Stimulated activated CD4-positive, alpha-beta T cell treated with anti-CD3 and anti-CD28 coated beads, Interleukin-2, amount 100 ng/mL, for 4 hours (primary cell): Measurements from ENCODE around the gene NFE2L1.
"Not testable (repeated sequence)": the region's sequence is repeated elsewhere in the genome, so short reads cannot be mapped to it uniquely, and the experiment has no call there.

Experiments
- DNase-seq: peaks from one replicate; pipeline ENCODE4 v3.0.0-alpha.2; 2020; ENCODE audit warnings: low read depth

The NFE2L1 gene

DNA sequence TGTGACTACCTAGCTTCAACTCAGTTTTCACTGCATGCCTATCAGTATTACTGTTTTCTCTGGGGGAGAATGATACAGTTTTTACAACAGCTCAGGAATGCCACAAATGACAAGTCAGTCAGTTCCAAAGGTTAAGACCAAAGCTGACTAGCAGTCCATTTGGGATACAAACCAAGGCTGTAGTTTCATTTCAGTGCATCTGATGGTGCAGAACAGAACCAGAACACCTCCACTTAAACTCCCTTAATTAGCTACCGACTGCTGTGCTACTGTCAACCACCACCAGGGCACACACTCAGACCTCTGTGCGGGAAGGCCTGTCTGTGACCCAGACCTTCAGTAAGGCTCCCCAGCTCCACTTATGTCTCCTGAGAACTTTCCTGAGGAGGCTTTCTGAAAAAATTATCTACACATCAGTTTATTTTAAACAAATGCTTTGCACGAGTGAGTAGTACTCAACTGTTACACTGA, 20.4 kb downstream of the NFE2L1 start:
- no peak for DNase-seq

DNA sequence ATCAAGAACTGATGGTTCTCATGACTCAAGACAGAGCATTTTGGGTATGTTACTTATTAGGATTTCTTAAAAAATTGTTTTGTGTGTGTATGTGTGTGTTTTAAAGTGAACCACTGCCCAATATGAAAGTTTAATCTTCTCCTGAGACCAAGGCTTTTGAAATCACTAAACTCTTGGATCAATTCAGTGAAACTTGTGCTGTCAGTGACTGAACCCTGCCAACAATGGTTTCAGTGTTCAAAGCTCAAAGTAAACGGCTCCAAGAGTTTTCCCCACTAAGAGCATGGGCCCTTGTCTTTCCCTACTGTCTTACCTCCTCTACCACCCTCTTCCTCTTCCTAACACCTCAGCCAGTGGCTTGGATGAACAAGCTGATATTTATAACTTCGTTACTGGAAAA, 22.0 kb downstream of the NFE2L1 start:
- no peak for DNase-seq

DNA sequence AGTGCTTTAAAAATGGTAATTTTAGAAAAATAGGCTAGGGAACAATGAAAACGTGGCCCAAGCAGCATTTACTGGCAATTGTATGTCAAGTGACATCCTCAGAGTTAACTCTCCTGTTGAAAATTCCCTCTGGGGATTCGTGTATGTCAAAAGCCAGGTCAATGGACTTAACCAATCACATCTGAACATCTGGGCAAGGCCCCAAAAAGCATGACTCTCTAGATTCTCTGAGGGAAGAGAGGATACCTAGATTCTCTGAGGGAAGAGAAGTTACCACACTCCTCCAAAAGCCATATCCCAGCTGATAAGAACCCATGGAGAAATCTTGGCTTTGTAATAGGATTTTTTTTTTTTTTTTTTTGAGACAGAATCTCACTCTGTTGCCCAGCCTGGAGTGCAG, 23.5 kb downstream of the NFE2L1 start:
- no peak for DNase-seq

DNA sequence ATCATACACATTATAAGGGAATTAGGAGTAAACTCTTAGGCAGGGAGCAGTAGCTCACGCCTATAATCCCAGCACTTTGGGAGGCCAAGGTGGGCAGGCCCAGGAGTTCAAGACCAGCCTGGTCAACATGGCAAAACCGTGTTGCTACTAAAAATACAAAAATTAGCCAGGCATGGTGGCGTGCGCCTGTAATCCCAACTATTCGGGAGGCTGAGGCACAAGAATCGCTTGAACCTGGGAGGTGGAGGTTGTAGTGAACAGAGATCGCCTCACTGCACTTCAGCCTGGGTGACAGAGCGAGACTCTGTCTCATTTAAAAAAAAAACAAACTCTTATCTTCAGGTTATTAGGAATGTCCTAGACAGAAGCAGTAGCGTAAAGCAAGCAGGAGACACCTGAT, 24.7 kb downstream of the NFE2L1 start:
- not testable (repeated sequence) for DNase-seq

DNA sequence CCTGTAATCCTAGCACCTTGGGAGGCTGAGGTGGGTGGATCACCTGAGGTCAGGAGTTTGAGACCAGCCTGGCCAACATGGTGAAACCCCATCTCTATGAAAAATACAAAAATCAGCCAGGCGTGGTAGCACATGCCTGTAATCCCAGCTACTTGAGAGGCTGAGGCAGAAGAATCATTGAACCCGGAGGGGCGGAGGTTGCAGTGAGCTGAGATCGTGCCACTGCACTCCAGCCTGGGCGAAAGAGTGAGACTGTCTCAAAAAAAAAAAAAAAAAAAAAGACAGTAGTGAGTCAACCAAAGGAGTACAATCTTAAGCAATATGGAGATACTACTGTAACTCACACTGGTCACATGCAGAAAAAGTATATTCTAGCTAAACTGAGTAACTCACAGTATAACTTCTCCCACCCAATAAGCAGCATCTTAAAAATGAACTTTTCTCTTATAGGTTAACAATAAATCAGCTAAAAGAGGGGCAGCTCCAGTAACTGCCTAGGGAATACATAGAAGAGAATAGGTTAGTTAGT, 25.5 kb downstream of the NFE2L1 start:
- not testable (repeated sequence) for DNase-seq

DNA sequence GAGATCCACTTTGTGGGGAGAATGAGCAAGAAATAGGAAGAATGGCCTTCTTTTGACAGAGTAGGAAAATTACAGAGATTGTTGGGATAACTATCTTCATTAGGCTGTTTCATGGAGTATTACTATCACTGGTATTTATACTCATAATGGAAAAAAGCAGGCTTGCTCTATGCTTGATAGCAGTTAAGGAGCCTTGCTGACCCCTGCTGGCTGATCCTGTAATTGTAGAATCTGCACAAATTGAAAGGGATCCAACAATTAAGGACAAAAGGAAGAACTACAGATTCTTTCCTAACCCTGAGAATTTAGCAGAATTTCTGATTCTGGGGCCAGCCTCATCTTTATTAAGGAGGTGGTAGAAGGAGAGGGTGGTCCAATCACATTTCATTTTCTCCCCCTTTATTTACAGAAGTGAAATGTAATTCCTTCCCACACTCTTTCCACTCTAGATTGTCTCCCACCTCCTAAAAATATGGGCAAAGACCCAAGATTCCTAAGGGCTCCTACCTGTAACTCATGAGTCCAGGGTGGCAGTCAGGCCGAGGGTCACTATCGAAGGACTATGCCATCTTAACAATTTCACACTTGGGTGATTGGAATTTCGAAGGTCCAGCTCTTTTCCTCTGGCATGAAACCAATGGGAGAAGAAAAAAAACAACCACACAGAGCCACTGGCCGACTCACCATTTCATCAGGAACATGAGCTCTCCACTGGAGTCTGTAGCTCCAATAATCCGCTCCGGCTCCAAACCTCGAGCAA, 26.3 kb downstream of the NFE2L1 start:
- peak; percentile 72 for DNase-seq

DNA sequence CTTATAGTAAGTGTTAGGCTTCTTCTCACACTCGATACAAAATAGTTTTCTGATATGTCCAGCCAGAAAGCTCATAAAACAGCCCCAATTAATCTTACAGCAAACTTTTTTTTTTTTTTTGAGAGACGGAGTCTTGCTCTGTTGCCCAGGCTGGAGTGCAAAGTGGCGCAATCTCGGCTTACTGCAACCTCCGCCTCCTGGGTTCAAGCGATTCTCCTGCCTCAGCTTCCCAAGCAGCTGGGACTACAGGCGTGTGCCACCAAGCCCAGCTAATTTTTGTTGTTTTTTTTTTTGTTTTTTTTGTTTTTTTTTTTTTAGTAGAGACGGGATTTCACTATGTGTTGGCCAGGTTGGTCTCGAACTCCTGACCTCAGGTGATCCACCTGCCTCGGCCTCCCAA, 29.0 kb downstream of the NFE2L1 start:
- DNase-seq = not testable (repeated sequence)

DNA sequence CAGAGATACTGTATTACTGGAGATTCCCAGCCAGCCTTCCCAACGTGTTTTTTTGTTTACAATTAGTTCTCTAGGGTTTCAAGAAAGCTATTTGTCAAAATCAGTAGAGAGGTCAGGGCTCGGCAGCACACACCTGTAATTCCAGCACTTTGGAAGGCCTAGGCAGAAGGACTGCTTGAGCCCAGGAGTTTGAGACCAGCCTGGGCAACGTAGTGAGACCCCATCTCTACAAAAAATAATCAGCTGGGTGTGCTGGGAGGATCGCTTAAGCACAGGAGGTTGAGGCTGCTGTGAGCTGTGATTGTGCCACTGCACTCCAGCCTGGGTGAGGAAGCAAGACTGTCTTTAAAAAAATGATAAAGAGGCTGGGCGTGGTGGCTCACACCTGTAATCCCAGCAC, 33.7 kb downstream of the NFE2L1 start:
- DNase-seq = no peak

DNA sequence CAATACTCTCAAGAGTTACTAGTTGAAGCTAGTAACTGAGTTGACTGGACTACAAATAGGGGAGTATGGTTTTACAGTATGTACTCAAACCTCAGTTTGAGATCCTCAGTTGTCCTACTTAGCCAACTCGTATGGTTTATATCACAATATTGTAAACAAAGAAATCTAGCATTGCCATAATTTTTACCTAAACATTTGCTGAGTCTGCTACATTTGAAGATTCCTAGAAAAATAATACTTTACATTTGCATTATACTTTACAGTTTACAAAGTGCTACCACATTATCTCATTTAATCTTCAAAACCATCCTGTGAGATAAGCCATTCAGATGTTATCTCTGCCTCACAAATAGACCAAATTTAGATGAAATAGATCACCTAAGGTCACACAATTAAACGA, 36.8 kb downstream of the NFE2L1 start:
- DNase-seq = no peak

DNA sequence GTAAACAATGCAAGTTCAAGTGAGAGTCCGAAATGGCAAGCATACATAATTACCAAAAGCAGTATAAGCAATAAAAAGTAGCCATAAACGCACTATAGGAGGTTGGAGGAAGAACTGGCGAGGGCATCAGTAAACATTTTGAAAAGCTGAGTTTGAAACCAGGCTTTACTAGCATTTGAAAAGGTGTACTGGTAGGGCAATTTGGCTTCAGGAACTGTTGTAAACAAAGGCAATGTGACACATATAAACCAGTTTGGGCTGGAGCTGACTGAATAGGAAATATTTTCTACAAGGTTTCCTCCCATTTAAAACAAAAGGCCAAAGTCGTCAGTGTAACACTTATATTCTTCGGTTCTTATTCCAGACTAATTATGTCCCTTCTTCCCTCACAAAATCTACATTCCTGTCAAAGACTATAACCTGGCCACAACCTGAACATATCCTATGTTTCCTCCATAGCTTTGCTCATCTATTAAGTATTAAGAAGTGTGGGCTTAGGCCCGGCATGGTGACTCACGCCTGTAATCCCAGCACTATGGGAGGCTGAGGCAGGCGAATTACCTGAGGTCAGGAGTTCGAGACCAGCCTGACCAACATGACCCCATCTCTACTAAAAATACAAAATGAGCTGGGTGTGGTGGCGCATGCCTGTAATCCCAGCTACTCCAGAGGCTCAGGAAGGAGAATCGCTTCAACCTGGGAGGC, 45.3 kb downstream of the NFE2L1 start:
- no peak for DNase-seq

DNA sequence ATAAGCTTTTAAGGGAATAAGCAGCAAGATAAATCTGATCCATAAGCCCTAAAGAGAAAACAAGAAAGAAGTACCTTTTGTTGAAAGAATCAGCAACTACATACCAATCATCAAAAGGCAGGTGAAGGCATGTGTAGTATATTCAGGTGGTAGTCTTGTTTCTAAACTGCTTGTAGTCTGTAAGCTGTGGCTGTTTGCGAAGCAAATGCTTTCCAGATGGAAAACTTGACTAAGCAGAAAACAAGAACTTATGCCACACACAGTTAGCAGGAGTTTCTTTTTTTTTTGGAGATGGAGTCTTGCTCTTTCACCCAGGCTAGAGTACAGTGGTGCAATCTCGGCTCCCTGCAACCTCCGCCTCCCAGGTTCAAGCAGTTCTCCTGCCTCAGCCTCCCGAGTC, 47.5 kb downstream of the NFE2L1 start:
- DNase-seq = no peak

DNA sequence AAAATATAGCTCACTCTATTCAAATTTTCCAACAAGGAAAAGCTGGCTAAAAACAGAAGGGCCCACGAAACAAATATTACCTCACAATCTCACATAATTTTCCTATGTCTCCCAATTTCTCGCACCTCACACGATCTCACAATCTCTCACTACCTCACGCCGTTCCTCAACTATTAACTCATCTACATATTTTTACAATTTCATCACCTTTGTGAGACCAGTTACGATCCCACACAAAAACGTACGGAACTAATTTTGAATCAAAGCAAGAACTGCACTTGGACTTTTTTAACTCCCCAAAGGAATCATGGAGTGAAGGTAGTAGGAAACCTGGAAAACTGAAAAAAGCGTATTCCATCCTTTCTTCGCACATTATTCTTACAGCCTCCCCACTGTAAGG, 52.0 kb downstream of the NFE2L1 start:
- DNase-seq = no peak

DNA sequence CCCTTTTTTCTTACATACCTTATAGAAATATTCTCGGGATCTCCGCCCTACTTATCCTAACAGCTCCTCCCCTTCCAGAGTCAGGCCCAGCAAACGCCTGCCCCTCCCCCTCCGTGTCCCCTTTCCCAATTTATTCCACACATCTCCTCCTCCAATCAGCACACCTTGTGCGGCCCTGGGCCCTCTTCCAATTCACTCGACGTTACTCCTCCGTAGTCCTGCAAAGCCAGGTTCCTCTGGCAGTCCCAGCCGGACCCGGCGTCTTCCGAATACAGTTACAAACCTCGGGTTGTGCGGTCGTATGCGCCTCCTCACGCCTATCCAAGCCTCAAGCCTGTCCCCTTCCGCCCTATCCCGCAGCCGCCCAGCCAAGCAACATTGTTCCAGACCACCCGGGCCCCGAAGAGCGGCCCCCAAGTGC, 52.4 kb downstream of the NFE2L1 start:
- no peak for DNase-seq

DNA sequence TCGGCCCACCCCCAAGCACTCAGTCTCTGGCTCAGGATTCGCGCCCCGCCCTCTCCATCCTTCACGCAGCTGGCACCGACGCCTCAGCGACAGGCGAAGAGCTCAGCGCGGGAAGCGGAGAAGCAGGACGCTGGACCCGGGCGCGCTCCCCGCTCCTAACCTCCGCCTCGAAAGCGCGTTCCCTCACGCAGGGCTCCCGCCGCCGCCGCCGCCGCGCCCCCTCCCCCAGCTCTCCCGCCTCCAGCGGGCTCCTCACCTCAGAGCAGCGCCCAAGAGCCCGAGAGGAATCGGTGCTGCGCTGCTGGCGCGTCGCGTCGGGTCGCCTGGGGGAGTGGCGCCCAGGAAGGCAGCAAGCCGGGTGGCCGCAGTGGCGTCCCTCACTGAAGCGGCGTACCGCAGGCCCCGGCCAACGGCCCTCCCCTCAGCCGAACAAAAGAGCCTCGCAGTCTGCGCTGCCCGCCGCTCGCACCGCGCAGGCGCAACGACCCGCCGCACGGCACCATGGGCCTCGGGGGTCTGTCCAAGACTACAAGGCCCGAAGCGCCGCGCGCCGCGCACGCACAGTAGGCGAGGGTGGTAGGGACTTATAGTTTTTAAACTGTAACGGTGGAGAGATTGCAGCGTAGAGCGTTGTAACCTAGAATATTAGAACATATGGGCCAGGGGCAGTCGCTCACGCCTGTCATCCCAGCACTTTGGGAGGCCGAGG, 53.0 kb downstream of the NFE2L1 start, which contains the start of gene CBX1:
CBX1 (minus strand) TSS at position 467 of the 709 bp plus-strand sequence. CDS start 24,474 bp downstream, outside the sequence.
- DNase-seq = peak; percentile 90

DNA sequence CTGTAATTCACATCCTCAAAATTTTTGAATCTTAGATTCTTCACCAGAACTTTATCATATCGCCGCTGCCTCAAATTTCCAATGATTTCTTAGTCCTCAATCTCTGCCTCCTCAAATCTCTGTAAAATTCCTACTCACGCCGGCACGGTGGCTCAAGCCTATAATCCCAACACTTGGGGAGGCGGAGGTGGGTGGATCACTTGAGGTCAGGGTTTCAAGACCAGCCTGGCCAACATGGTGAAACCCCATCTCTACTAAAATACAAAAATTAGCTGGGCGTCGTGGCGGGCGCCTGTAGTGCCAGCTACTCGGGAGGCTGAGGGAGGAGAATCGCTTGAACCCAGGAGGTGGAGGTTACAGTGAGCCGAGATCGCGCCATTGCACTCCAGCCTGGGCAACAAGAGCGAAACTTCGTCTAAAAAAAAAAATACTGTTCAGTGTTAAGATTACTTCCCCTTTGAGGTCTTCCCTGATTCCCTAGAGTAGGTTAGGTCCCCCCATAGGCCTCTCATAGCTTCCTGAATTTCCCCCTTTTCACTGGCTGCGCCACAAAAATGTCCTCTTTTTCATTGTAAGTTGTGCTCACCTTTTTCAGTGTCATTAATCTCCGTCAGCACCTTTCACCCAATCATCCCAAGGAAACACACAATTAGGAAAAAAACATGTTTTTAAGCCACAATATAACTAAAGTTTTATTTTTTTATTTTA, 54.0 kb downstream of the NFE2L1 start:
- no peak for DNase-seq

DNA sequence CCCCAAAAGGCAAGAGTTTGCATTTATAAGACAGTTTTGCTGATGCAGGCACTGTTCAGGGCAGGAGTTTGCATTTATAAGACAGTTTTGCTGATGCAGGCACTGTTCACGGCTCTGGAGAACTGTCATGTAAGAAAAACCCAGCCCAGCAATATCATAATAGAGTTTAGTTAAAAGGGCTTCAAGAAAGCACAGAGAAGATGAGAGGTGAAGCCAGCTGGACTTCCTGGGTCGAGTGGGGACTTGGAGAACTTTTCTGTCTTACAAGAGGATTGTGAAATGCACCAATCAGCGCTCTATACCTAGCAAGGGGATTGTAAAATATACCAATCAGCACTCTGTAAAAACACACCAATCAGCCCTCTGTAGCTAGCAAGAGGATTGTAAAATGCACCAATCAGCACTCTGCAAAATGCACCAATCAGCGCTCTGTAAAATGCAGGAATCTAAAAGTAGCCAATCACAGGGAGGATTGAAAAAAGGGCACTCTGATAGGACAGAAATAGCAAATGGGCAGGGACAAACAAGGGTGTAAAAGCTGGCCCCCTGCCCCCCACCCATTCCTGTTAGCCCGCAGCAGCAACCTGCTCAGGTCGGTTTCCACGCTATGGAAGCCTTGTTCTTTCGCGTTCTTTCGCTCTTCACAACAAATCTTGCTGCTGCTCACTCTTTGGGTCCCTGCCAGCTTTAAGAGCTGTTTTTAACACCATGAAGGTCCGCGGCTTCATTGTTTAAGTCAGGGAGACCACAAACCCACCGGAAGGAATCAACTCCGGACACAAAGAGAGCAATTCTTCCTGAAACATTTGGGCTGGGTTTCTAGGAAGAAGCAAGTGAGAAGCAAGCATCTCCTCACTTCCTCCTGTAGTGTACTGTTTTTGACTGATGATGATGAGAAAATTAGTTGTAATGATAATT, 54.9 kb downstream of the NFE2L1 start:
- DNase-seq = no peak

DNA sequence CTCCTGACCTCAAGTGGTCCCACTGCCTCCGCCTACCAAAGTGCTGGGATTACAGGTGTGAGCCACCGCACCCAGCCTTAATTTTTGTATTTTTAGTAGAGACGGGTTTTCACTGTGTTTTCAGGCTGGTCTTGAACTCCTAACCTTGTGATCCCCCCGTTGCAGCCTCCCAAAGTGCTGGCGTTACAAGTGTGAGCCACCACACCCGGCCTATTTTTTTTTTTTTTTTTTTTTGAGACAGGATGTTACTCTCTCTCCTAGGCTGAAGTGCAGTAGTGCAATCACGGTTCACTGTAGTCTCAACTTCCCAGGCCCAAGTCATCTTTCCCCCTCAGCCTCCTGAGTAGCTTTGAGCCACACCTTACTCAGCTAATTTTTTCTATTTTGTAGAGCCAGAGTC, 56.3 kb downstream of the NFE2L1 start:
- no peak for DNase-seq

DNA sequence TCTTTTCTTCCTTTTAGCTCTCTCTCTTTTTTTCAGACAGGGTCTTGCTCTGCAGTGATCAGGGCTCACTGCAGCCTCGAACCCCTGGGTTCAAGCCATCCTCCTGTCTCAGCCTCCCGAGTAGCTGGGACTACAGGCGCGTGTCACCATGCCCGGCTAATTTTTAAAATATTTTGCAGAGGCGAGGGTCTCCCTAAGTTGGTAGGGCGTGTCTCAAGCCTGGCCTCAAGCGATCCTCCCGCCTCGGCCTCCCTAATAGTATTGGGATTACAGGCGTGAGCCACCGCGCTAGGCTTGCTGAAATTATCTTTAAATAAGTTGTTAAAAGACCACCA, 58.6 kb downstream of the NFE2L1 start:
- DNase-seq = no peak

DNA sequence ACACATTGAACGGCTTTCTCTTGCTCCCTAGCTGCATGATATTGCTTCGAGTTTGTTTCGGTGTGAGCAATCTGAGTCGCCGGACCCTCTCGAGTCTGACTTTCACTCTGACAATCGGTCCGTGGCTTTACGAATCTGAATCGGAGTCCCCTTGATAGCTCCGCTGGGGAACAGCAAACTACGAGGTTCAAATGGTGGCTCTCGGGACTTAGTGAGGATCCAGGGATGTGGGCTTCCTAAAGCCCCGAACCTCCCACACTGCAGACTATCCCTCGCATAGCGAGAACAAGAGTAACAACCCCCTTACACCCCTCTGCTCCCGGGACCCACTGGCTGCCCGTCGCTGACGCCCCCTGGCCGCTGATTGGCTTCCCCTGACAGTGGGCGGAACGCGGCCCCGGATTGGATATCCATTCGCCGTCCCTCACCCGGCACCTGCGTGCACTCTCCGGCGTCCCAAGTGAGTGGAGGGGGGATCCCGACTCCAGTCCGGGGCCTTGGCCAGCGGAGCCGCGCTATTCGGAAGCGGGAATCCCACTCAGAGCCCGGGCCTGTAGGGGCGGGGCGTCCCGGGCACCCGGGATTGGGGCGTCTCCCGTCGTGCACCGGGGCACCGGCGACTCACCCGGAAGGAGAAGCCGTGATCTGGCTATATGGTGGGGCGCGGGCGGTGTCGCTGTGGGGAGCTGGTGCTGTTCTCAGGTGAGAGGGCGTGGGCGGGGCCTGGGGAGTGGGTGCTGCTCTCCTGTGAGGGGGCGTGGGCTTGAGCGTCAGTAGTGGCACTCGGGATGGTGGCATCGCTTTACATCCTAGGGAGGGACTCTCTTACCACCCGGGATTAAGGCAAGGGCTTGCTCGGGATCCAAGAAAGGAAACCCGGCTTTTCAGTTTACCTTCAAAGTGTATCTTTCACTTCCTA, 59.2 kb downstream of the NFE2L1 start, which contains the start of gene SNX11:
SNX11 (plus strand) TSS at position 630 of the 919 bp plus-strand sequence. CDS start 4,278 bp downstream, outside the sequence.
- DNase-seq = peak; percentile 97

DNA sequence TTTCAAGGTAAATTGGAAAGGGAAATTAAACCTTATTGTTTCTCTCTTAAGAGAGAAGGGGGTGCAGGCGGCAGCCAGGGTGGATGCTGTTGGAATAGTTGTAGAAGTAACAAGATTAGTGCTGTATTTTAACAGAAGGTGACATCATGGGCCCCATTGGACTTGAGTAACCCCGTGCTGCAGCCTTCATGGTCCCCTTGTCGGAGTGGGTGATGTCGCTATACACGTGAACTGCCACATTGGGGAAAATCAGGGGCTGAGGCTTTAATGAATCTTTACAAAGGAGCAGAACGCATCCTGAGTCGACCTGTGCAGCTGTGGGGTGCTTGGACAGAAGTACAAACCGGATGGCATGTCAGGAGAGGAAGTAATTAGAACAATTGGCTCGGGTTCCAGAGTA, 62.6 kb downstream of the NFE2L1 start:
- no peak for DNase-seq
